HL-60 (cell line): ENCODE results near the gene ARMC6.
"Not testable (repeated sequence)": the region's sequence is repeated elsewhere in the genome, so short reads cannot be mapped to it uniquely, and the experiment has no call there.

Experiments
- DNase-seq, 2 experiments: peaks; one replicate each; pipeline ENCODE4 v3.0.0-alpha.2; 2010 to 2020; ENCODE audit warnings: low read depth in 1 of 2, low spot score in 1 of 2
- H3K27ac ChIP-seq: fragments of 250-450 bp; sonication (Bioruptor Pico); replicated peaks from 2 replicates; pipeline ENCODE4 v1.5.1; 2020; ENCODE audit warnings: mild to moderate bottlenecking, moderate library complexity
- H3K27me3 ChIP-seq: fragments of 250-450 bp; sonication (Bioruptor Pico); 2 replicates; pipeline ENCODE4 v1.5.1; 2021; ENCODE audit warnings: mild to moderate bottlenecking, moderate library complexity; ENCODE audit not compliant: insufficient read depth, poor library complexity, severe bottlenecking
- H3K4me3 ChIP-seq: replicated peaks from 2 replicates; pipeline ENCODE4 v1.5.1; 2011; ENCODE audit warnings: mild to moderate bottlenecking, control low read depth, low read length; ENCODE audit not compliant: insufficient read depth
- CTCF ChIP-seq: IDR thresholded peaks from one replicate; pipeline ENCODE4 v1.5.1; 2011; ENCODE audit warnings: low read length, control low read depth, inconsistent platforms; ENCODE audit not compliant: insufficient read depth
- GABPA ChIP-seq: IDR thresholded peaks from 2 replicates; pipeline ENCODE4 v1.6.1; 2012; ENCODE audit warnings: low read depth
- POLR2AphosphoS5 ChIP-seq: IDR thresholded peaks from 2 replicates; pipeline ENCODE4 v1.6.1; 2012; ENCODE audit warnings: low read depth
- REST ChIP-seq: IDR thresholded peaks from 2 replicates; pipeline ENCODE4 v1.6.1; 2012; ENCODE audit warnings: low read depth; ENCODE audit not compliant: insufficient replicate concordance
- SPI1 ChIP-seq: IDR thresholded peaks from 2 replicates; pipeline ENCODE4 v1.6.1; 2012; ENCODE audit warnings: low read depth, mild to moderate bottlenecking, borderline replicate concordance

ARMC6 gene

GRCh38 chr19:19021115-19021514 is 12.3 kb upstream of the ARMC6 start:
- Histone ChIP-seq H3K4me3 (no peak overlapping the region), H3K27ac (no peak overlapping the region), H3K27me3 (no peaks in the 10 kb centered on the region)
- no peak for DNase-seq
- TF ChIP-seq CTCF, result no peak
- no peak for TF ChIP-seq POLR2AphosphoS5
- no peak for TF ChIP-seq GABPA

- TF ChIP-seq GABPA (no peak), SPI1 (no peak), REST (no peak), CTCF (no peak), POLR2AphosphoS5 (no peak)
- H3K27ac ChIP-seq, result no peak overlapping the region
- no peaks in the 10 kb centered on the region for H3K27me3 ChIP-seq
- no peak overlapping the region for H3K4me3 ChIP-seq
- DNase-seq, result no peak
These were observed 10.9 kb upstream of the ARMC6 start for GRCh38 chr19:19022380-19022961.

GRCh38 chr19:19023376-19023775 is 10.0 kb upstream of the ARMC6 start:
- not testable (repeated sequence) for H3K27ac ChIP-seq, H3K27me3 ChIP-seq, H3K4me3 ChIP-seq

GRCh38 chr19:19025861-19026260 is 7.5 kb upstream of the ARMC6 start:
- no peak for DNase-seq
- TF ChIP-seq GABPA (no peak), POLR2AphosphoS5 (no peak), CTCF (no peak), REST (no peak), SPI1 (no peak)
- H3K27me3 ChIP-seq, result no peaks in the 10 kb centered on the region

More at GRCh38 chr19:19023376-19023775, 10.0 kb upstream of the ARMC6 start:
- DNase-seq, result not testable (repeated sequence)

More at GRCh38 chr19:19025861-19026260, 7.5 kb upstream of the ARMC6 start:
- no peak overlapping the region for H3K4me3 ChIP-seq
- H3K27ac ChIP-seq, result no peak overlapping the region
